ENCODE results near the gene EPHX1. TPM values are rescaled to one million over a fixed set of nuclear protein-coding genes. Genes with fewer than 3 reads are reported as not detected.
A peak's percentile ranks its signal among the peaks of the same experiment; 100 is the strongest.

The EPHX1 gene
- total RNA-seq, 5 donors from 2014 or later (not counting 1 experiment from before 2014, with no cell fraction given): 0.98 to 5.2 (median 3.7) TPM

DNA sequence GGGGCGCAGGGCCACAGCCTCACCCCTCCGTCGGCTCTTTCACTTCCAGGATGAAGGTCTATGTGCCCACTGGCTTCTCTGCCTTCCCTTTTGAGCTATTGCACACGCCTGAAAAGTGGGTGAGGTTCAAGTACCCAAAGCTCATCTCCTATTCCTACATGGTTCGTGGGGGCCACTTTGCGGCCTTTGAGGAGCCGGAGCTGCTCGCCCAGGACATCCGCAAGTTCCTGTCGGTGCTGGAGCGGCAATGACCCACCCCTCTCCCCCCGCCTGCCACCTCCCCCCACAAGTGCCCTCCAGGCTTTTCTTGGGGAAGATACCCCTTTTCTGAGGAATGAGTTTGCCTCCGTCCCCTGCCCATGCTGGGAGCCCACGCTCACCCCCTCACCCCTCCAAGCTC is 35.2 kb downstream of the EPHX1 start:
- peak overlapping the region in 1 of 2 donors; percentile 44 for H3K27ac Mint-ChIP-seq
- WGBS (ENCODE audit: insufficient coverage): 92% methylated on average over 8 of the region's 14 CpGs
- POLR2A ChIA-PET: no interaction called here

DNA sequence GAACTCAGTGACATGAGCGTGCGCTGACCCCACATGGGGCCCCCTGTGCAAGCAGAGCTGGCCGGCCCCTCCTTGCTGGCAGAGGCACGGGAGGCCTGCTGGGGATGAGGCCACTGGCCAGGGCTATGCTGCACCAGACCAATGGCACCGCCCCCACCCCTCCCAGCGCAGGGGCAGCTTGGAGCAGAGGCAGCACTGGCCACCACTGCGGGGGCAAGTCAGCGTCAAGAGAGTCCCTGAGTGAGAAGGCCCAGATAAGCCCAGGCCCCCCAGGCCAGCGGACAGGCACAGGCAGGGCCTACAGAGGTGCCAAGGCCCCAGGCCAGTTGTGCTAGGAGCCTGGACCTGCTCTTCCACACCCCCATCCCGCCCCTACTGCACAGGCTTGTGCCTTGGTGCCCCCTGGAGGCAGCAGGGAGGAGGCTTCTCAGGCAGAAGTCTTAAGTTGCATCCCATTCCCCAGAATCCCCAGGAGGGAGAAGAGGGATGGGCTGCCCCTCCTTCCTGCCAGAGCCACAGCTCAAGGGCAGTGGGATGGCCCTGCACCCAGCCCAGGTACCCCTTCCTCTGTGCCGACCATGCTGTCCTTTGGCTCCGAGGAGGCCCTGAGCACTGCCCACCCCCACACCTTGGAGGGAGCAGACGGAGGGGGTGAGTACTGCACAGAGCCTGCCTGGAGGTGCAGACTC is 35.8 kb downstream of the EPHX1 start:
- 90% methylated on average over 9 of the region's 13 CpGs for WGBS (ENCODE audit: insufficient coverage)
- Histone ChIP-seq H3K36me3 (ENCODE audit: control insufficient read depth in 2 of 2, extremely low read depth in 1 of 2, insufficient read depth in 1 of 2, low read length in 1 of 2) (peaks cover 12 to 46% of the 10 kb centered on the region in 2 donors), H3K4me3 (ENCODE audit: control insufficient read depth in 1 of 2, extremely low read depth in 1 of 2, low read length in 1 of 2) (no peak overlapping the region), H3K27me3 (replicated peaks in 1 of 2; ENCODE audit: control insufficient read depth in 2 of 2, extremely low read depth in 1 of 2, insufficient read depth in 2 of 2, low read length in 1 of 2) (peaks cover 0 to 2% of the 10 kb centered on the region in 2 experiments), H3K27ac (ENCODE audit: low read length) (no peak overlapping the region), H3K4me1 (ENCODE audit: control insufficient read depth in 1 of 2, extremely low read depth in 1 of 2, insufficient read depth in 2 of 2, low read length in 2 of 2) (peaks cover 16 to 60% of the 10 kb centered on the region in 2 experiments), H3K9me3 (no peaks in the 10 kb centered on the region)
- POLR2A ChIA-PET: no interaction called here
- Mint-ChIP-seq H3K4me1 (peaks cover 57 to 61% (median 58%) of the 10 kb centered on the region in 3 donors), H3K36me3 (peaks cover 22% of the 10 kb centered on the region), H3K4me3 (no peak overlapping the region), H3K27me3 (no peaks in the 10 kb centered on the region), H3K27ac (peak overlapping the region; percentile 11 to 99), H3K9me3 (no peaks in the 10 kb centered on the region)
- CTCF ChIA-PET: interaction anchor here in 1 of 2 donors (0.7 kb wide), 1 partner anchor 371 kb away, joined by 3 read pairs; no protein-coding TSS in a partner anchor
- peak in 16 of 35 experiments; percentile 5 to 49 (median 25) for DNase-seq
- no peak for ATAC-seq (replicated peaks in 1 of 4)

More for the DNA sequence above, 35.2 kb downstream of the EPHX1 start:
- Histone ChIP-seq H3K4me3 (ENCODE audit: control insufficient read depth in 1 of 2, extremely low read depth in 1 of 2, low read length in 1 of 2) (no peak overlapping the region), H3K36me3 (ENCODE audit: control insufficient read depth in 2 of 2, extremely low read depth in 1 of 2, insufficient read depth in 1 of 2, low read length in 1 of 2) (peaks cover 12 to 39% of the 10 kb centered on the region in 2 donors), H3K27ac (ENCODE audit: low read length) (no peak overlapping the region), H3K4me1 (ENCODE audit: control insufficient read depth in 1 of 2, extremely low read depth in 1 of 2, insufficient read depth in 2 of 2, low read length in 2 of 2) (peaks cover 16 to 56% of the 10 kb centered on the region in 2 experiments), H3K9me3 (no peaks in the 10 kb centered on the region), H3K27me3 (replicated peaks in 1 of 2; ENCODE audit: control insufficient read depth in 2 of 2, extremely low read depth in 1 of 2, insufficient read depth in 2 of 2, low read length in 1 of 2) (peaks cover 0 to 2% of the 10 kb centered on the region in 2 experiments)
- H3K4me1 Mint-ChIP-seq: peaks cover 58 to 59% (median 58%) of the 10 kb centered on the region in 3 donors
- H3K9me3 Mint-ChIP-seq: no peaks in the 10 kb centered on the region
- H3K27me3 Mint-ChIP-seq: no peaks in the 10 kb centered on the region
- peaks cover 19% of the 10 kb centered on the region for H3K36me3 Mint-ChIP-seq
- no peak overlapping the region for H3K4me3 Mint-ChIP-seq
- ATAC-seq (replicated peaks in 1 of 4): no peak
- DNase-seq: no peak
- CTCF ChIA-PET: no interaction called here

DNA sequence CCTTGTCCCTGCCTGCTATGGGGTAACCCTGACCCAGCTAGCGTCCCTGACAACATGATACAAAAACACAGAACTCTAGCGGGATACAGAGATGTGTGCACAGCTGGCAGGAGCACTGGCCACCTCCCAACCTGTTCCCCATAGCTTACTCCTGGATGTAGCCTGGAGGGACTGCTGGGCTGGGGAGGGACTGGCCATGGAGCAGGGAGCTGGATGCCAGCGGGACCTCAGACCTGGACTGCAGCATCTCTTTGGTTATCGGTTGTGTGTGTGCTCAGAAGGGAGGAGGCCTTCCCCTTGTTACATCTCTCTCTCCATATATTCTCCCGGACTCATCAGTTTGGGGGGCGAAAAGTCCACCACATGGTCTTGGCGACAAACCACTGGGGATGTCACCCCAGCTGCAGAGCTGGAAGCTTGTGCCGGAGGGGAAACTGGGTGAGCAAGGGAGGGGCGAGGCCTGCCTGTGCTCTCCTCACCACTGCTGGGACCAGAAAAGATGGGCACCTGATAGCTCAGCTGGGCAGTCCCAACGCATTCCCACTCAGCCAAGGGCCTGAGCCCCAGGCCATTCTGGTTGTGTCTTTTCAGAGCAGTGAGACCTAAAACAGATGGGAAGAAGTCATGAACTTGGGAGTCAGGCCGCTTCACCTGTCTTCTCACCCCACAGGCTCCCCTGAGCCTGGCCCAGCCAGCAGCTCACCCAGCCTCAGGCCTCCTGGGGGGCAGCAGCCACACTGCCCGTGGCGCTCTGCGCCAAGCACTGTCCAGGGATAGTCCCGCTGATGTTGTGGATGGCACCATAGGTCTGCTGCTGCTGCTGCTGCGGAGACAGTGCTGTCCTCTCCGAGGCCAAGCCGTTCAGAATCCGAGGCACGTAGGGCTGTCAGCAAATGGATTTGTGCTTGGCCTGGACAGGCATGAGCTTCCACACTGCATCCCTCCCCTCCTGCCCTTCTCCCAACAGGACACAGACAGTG is 36.7 kb downstream of the EPHX1 start:
- Mint-ChIP-seq H3K4me1 (peaks cover 57 to 63% (median 58%) of the 10 kb centered on the region in 3 donors), H3K4me3 (no peak overlapping the region), H3K36me3 (peaks cover 26% of the 10 kb centered on the region), H3K27ac (peak overlapping the region; percentile 95 to 99), H3K27me3 (no peaks in the 10 kb centered on the region), H3K9me3 (no peaks in the 10 kb centered on the region)
- ATAC-seq (replicated peaks in 1 of 4): no peak
- Histone ChIP-seq H3K27me3 (replicated peaks in 1 of 2; ENCODE audit: control insufficient read depth in 2 of 2, extremely low read depth in 1 of 2, insufficient read depth in 2 of 2, low read length in 1 of 2) (peaks cover 0 to 2% of the 10 kb centered on the region in 2 experiments), H3K9me3 (no peaks in the 10 kb centered on the region), H3K4me1 (ENCODE audit: control insufficient read depth in 1 of 2, extremely low read depth in 1 of 2, insufficient read depth in 2 of 2, low read length in 2 of 2) (peaks cover 16 to 64% of the 10 kb centered on the region in 2 experiments), H3K27ac (ENCODE audit: low read length) (no peak overlapping the region), H3K36me3 (ENCODE audit: control insufficient read depth in 2 of 2, extremely low read depth in 1 of 2, insufficient read depth in 1 of 2, low read length in 1 of 2) (peaks cover 14 to 53% of the 10 kb centered on the region in 2 donors), H3K4me3 (ENCODE audit: control insufficient read depth in 1 of 2, extremely low read depth in 1 of 2, low read length in 1 of 2) (no peak overlapping the region)
- 100% methylated on average over 11 of the region's 20 CpGs for WGBS (ENCODE audit: insufficient coverage)
- POLR2A ChIA-PET: interaction anchor here in 1 of 2 donors (0.6 kb wide), 1 partner anchor 67 kb away, joined by 4 read pairs; no protein-coding TSS in a partner anchor
- no peak for DNase-seq
- CTCF ChIA-PET: interaction anchor here in 1 of 2 donors (0.7 kb wide), 1 partner anchor 372 kb away, joined by 3 read pairs; no protein-coding TSS in a partner anchor

DNA sequence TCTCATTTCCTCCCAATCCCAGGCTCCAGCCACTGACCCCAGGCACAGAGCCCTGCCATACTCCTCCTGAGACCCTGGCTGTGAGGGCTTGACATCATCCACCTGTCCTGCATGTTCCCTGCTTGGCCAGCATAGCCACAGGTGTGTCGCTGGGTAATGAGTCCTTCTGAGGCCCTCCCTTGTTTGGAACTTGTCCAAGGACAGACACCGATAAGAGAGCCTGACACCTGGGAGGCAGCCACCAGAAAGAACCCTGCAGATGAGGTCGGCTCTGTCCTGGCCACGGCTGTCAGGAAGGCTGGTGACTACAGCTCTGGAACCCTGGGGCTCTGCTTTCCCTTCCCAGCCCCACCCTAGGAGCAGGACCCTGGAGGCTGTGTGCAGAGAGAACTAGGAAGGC is 37.7 kb downstream of the EPHX1 start:
- peaks cover 0 to 2% of the 10 kb centered on the region in 2 experiments for H3K27me3 ChIP-seq (replicated peaks in 1 of 2; ENCODE audit: control insufficient read depth in 2 of 2, extremely low read depth in 1 of 2, insufficient read depth in 2 of 2, low read length in 1 of 2)
- Mint-ChIP-seq H3K27ac (peak overlapping the region; percentile 95 to 99), H3K4me1 (peaks cover 58 to 68% (median 60%) of the 10 kb centered on the region in 3 donors), H3K27me3 (no peaks in the 10 kb centered on the region), H3K4me3 (peak overlapping the region in 1 of 3 donors; percentile 56), H3K9me3 (no peaks in the 10 kb centered on the region), H3K36me3 (peaks cover 33% of the 10 kb centered on the region)
- peak overlapping the region; percentile 67 for H3K27ac ChIP-seq (ENCODE audit: low read length)
- 45% methylated on average over 2 of the region's 4 CpGs for WGBS (ENCODE audit: insufficient coverage)
- ChIA-PET CTCF (interaction anchor here in 1 of 2 donors (1.0 kb wide), 1 partner anchor 34 kb away, joined by 5 read pairs; no protein-coding TSS in a partner anchor), POLR2A (interaction anchor here in 1 of 2 donors (0.5 to 1.0 kb wide), 2 partner anchors 35 to 70 kb away, joined by 4 to 5 read pairs; partner anchors contain the start of genes SRP9 and TMEM63A)
- H3K4me3 ChIP-seq (ENCODE audit: control insufficient read depth in 1 of 2, extremely low read depth in 1 of 2, low read length in 1 of 2): no peak overlapping the region
- peaks cover 16 to 66% of the 10 kb centered on the region in 2 experiments for H3K4me1 ChIP-seq (ENCODE audit: control insufficient read depth in 1 of 2, extremely low read depth in 1 of 2, insufficient read depth in 2 of 2, low read length in 2 of 2)
- DNase-seq (no peak), ATAC-seq (replicated peaks in 1 of 4) (no peak)
- H3K36me3 ChIP-seq (ENCODE audit: control insufficient read depth in 2 of 2, extremely low read depth in 1 of 2, insufficient read depth in 1 of 2, low read length in 1 of 2): peaks cover 15 to 63% of the 10 kb centered on the region in 2 donors
- H3K9me3 ChIP-seq: no peaks in the 10 kb centered on the region

DNA sequence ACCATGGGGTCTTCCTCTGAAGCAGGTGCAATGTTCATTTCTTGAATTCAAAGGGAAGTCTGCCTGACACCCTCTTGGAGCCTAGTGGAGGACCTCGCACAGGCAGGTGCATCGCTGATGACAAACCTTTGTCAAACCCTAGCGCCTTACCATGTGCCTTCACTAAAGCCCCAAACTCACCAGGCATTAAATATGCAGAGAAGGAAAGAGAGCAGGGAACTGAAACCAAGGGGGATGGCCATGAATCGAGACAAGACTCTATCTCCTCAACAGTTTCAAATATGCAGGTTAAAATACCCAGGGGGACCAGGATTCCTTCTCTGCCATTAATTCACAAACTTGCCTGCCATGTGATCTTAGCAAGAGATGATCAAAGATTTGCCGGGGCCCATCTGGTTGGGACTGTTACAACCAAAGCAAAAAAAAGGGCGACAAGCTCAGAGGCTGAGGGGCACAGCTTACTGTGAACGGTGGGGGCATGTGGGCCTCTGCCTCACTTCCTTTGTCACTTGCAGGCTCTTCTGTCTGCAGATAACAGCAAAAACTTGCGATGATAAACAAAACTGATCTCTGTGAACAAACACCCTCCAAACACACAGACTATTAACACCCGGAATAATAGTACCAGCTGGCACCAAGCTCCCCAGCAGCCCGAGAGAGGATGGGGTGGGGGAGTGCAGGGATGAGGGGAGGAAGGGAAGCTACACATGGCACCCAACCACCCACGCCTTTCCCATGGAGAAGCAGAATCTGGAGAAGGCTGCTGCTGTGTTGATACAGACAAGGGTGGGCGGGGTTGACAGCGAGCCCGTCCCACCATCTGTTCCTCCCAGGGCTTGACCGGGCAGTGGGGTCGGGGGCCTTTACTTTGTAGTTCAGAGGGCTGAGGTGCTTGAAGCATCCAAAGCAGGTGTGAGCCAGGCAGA is 38.4 kb downstream of the EPHX1 start:
- Mint-ChIP-seq H3K4me3 (peak overlapping the region; percentile 35 to 57 (median 56)), H3K9me3 (no peaks in the 10 kb centered on the region), H3K27me3 (no peaks in the 10 kb centered on the region), H3K4me1 (peaks cover 60 to 68% (median 64%) of the 10 kb centered on the region in 3 donors), H3K36me3 (peaks cover 40% of the 10 kb centered on the region), H3K27ac (peak overlapping the region; percentile 95 to 99)
- Histone ChIP-seq H3K9me3 (no peaks in the 10 kb centered on the region), H3K4me3 (ENCODE audit: control insufficient read depth in 1 of 2, extremely low read depth in 1 of 2, low read length in 1 of 2) (no peak overlapping the region), H3K27ac (ENCODE audit: low read length) (peak overlapping the region; percentile 67), H3K27me3 (replicated peaks in 1 of 2; ENCODE audit: control insufficient read depth in 2 of 2, extremely low read depth in 1 of 2, insufficient read depth in 2 of 2, low read length in 1 of 2) (peaks cover 0 to 2% of the 10 kb centered on the region in 2 experiments), H3K4me1 (ENCODE audit: control insufficient read depth in 1 of 2, extremely low read depth in 1 of 2, insufficient read depth in 2 of 2, low read length in 2 of 2) (peaks cover 16 to 73% of the 10 kb centered on the region in 2 experiments), H3K36me3 (ENCODE audit: control insufficient read depth in 2 of 2, extremely low read depth in 1 of 2, insufficient read depth in 1 of 2, low read length in 1 of 2) (peaks cover 16 to 69% of the 10 kb centered on the region in 2 donors)
- ChIA-PET POLR2A (interaction anchor here (0.5 to 1.0 kb wide), 4 partner anchors 23 to 151 kb away, joined by 3 to 5 read pairs (median 4); partner anchors contain the start of genes SRP9 (in 1 of the 2) and TMEM63A (in 1 of the 2)), CTCF (interaction anchor here in 1 of 2 donors (1.0 kb wide), 1 partner anchor 33 kb away, joined by 5 read pairs; no protein-coding TSS in a partner anchor)
- peak; percentile 72 to 86 (median 72) for ATAC-seq (replicated peaks in 1 of 4)
- 40% methylated on average over 8 of the region's 16 CpGs for WGBS (ENCODE audit: insufficient coverage)
- peak in 32 of 35 experiments; percentile 22 to 74 (median 44) for DNase-seq
